Measurements from ENCODE around the gene CLK2.
"Not testable (repeated sequence)": the region's sequence is repeated elsewhere in the genome, so short reads cannot be mapped to it uniquely, and the experiment has no call there.

The CLK2 gene

GRCh38 chr1:155297384-155297783 is 24.1 kb upstream of the CLK2 start:
- no peak for DNase-seq (ENCODE audit: low read depth in 1 of 2, low spot score in 1 of 2)

DNA sequence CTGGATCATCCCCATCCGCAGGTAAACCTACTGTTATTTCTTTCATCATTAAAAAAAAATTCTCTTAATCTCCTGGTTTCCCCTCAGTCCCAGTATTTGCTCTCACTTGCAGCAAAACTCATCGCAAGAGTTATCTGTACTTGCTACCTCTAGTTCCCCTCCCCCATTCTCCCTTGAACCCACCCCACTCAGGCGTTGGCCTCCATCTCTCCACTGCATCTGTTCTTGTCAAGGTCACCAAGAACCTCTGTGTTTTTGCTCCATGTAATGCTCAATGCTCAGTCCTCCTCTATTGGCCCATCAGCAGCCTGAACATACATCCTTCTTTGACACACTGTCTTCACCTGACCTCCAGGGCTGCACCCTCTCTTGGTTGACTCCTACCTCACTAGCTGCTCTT is 23.4 kb upstream of the CLK2 start:
- DNase-seq (ENCODE audit: low read depth in 1 of 2, low spot score in 1 of 2): no peak

DNA sequence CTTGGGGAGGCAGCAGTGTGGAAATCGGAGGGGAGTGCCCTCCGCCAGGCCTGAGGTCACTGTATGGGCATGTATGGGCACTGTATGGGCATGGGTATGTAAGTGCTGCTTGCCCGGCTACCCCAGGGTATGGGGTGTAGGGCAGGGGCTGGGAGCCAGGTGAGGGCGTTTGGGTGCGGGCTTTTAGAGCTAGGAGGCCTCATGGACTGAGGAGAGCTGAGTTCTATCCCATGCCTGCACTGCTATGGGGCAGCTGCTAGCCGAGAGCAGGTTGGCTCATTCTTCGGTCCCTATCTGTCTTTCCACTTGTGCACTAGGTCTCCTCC is 22.6 kb upstream of the CLK2 start:
- DNase-seq (ENCODE audit: low read depth in 1 of 2, low spot score in 1 of 2): no peak

GRCh38 chr1:155295183-155295941 is 22.1 kb upstream of the CLK2 start:
- DNase-seq (ENCODE audit: low read depth in 1 of 2, low spot score in 1 of 2): no peak

- no peak for DNase-seq (ENCODE audit: low read depth in 1 of 2, low spot score in 1 of 2)
These were observed 21.3 kb upstream of the CLK2 start for GRCh38 chr1:155294520-155295182.

DNA sequence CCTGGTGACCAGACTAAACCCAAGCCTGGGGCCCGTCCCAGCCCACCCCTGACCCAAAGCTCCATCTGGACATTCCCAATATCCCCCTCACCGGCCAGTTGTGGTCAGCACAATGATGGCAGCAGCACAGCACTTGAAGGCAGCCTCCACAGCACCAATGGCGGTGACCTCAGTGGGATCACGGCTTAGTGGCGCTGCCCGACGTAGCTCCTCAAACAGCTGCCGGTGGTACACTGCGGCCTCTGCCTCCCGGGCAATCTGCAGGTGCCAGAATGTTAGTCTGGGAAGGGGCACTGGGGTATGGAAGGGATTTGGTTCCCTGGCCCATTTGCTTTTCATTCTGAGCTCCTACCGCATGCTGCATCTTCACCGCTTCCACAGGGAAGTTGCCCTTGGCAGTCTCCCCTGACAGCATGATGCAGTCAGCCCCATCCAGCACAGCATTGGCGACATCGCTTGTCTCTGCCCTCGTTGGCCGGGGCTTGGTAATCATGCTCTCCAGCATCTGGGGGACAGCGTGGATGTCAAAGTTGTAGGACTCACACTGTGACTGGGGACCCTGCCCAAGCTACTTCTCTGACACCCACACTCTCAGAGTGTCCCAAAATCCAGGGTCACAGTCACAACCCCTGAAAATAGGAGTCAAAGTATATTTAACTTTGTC is 19.9 kb upstream of the CLK2 start:
- no peak for DNase-seq (ENCODE audit: low read depth in 1 of 2, low spot score in 1 of 2)

DNA sequence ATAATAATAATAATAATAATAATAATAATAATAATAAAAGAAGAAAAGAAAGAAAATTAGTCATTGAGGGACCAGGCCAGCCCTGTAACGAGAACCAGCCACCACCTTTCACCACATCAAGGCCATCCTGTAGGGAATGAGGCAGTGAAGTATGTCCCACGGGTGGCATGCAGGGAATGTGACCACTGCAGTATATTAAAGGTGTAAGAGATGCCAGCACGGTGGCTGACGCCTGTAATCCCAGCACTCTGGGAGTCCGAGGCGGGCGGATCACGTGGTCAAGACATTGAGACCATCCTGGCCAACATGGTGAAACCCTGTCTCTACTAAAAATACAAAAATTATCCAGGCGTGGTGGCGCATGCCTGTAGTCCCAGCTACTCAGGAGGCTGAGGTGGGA is 17.7 kb upstream of the CLK2 start:
- DNase-seq (ENCODE audit: low read depth in 1 of 2, low spot score in 1 of 2): not testable (repeated sequence)

- no peak for DNase-seq (ENCODE audit: low read depth in 1 of 2, low spot score in 1 of 2)
These were observed 14.8 kb upstream of the CLK2 start for GRCh38 chr1:155287987-155288543.

DNA sequence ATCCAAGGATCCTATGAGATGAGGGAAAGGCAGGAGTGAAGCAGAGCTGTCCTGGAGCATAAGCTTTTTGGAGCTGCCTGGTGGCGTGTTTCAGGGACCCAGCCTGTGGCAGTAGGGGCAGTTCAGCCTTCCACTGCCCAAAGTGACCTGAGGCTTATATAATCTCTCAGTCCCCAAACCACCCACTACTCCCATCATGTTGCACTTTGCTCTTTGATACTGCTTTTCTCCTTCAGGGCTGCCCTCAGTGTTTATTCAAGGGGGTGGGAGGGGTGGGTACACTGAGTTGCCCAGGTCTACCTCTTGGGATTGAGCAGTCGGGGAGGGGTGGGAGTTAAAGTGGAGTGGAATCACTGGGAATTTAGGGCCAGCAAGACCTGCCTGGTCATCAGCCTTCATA is 13.2 kb upstream of the CLK2 start:
- DNase-seq (ENCODE audit: low read depth in 1 of 2, low spot score in 1 of 2): no peak

DNA sequence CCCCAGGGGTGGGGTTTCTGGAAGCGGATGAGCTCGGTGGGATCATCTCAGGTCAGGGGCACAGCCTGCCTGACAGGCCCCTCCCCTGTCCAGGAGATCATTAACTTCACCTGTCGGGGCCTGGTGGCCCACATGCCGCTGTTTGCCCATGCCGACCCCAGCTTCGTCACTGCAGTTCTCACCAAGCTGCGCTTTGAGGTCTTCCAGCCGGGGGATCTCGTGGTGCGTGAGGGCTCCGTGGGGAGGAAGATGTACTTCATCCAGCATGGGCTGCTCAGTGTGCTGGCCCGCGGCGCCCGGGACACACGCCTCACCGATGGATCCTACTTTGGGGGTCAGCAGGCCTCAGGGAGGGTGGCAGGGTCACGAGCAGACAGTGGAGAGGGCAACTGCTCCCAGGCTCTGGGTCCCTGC is 12.3 kb upstream of the CLK2 start:
- no peak for DNase-seq (ENCODE audit: low read depth in 1 of 2, low spot score in 1 of 2)

- no peak for DNase-seq (ENCODE audit: low read depth in 1 of 2, low spot score in 1 of 2)
These were observed 11.8 kb upstream of the CLK2 start for GRCh38 chr1:155285063-155285462.

- no peak for DNase-seq (ENCODE audit: low read depth in 1 of 2, low spot score in 1 of 2)
These were observed 11.2 kb upstream of the CLK2 start for GRCh38 chr1:155284476-155284875.

DNA sequence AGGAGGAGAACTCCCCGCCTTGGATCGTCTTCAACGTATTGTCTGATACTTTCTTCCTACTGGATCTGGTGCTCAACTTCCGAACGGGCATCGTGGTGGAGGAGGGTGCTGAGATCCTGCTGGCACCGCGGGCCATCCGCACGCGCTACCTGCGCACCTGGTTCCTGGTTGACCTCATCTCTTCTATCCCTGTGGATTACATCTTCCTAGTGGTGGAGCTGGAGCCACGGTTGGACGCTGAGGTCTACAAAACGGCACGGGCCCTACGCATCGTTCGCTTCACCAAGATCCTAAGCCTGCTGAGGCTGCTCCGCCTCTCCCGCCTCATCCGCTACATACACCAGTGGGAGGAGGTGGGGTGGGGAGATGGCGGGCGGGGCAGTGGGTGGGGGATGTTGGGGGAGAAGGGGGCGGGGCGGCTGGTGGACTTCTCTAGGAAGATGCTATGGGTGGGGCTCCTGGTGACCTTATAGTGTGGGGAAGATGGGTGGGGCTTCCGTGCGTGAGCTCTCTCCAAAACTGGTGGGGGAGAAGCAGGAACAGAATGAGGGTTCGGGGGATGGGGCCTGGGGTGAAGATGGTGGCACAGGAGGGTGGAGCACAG is 9.3 kb upstream of the CLK2 start:
- no peak for DNase-seq (ENCODE audit: low read depth in 1 of 2, low spot score in 1 of 2)

GRCh38 chr1:155279268-155279667 is 6.0 kb upstream of the CLK2 start:
- DNase-seq (ENCODE audit: low read depth in 1 of 2, low spot score in 1 of 2): no peak

DNA sequence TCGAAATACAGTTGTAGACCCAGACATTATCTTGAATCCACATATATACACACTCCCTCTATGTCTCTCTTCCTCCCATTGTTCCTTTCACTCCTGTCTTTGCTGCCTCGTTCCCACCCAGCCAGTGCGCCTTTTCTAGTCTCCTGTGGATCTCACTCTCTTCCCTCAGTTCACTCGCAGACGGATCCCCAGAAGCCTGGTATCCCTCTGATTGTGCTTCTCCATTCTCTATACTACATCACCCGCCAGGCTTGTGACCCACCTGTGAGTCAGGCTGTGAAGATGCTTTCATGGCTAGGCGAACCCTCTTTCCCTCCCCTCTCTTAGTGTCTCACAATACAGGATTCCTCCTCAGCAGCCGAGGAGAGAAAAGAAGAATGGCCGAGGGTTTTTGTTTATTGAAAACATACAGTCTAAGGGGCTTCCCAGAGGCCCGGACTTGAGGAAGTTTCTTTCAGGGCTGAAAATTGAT is 5.4 kb upstream of the CLK2 start:
- DNase-seq (ENCODE audit: low read depth in 1 of 2, low spot score in 1 of 2): no peak

DNA sequence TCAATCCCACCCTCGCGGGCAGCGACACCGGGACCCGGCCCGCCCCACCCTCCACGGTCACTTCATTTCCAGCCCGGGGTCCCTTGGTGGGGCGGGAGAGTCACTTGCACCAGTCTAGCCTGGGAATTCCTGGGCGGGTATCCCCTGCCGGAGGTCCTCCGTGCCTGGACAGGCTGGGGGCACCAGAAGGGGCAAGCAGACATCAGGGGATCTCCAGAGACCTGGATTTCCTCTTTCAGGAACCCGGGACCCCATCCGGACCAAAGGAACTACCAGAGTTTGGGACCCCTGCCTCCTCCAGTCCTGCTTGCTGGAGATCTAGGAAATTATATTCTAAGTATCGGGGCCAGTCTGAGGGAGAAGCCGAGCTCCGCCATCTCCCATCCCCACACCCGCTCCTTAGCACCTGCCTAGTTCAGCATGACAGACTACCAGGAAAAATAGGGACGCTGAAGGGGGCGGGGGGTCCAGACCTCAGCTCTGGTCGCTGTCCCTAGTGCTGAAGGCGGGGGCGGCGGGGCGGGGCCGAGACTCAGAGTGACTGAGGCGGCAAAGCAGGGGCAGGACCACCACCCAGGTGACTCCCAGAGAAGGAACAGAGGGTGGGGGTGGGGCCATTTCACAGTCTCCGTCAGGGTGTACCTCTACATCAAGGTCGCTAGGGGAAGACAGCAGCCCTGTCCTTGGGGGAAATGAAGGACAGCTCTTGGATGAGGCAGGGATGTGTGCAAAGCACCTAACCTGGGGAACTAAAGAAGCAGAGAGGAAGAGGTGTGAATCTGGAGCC is 4.8 kb upstream of the CLK2 start:
- peak; percentile 52 to 57 for DNase-seq (ENCODE audit: low read depth in 1 of 2, low spot score in 1 of 2)

DNA sequence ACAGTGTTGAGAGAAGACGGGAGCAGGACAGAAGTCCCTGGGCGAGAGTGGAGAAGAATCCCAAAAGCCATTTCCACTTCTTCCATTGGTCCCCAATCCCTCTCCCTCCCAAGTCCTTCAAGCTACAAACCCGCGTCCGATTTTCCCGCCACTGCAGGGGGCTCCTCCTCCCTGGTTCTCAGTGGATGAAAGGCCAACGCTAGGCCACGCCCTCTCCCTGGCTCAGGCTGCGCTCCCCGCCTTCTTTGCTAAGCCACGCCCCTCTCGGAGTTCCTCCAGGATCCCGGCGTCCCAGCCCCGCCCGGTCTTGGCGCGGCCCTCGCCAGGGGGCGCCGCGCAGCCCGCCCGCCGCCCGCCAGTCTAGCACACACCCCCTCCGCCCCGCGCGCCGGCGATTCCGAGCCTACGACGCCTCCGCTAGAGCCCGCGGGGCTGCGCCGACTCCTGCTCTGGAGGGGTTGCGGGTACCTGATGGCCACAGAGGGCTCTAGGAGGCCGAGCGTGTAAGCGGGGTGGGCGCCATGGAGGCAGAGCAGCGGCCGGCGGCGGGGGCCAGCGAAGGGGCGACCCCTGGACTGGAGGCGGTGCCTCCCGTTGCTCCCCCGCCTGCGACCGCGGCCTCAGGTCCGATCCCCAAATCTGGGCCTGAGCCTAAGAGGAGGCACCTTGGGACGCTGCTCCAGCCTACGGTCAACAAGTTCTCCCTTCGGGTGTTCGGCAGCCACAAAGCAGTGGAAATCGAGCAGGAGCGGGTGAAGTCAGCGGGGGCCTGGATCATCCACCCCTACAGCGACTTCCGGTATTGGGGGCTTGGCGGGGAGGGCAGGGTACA is 4.0 kb upstream of the CLK2 start, which contains the start of gene HCN3:
HCN3 (plus strand) TSS at position 394 of the 832 bp plus-strand sequence; CDS start at position 522, 128 bp downstream.
- DNase-seq (ENCODE audit: low read depth in 1 of 2, low spot score in 1 of 2): peak; percentile 87 to 95

GRCh38 chr1:155272466-155273342 is 600 bp downstream of the CLK2 start:
- no peak for DNase-seq (ENCODE audit: low read depth in 1 of 2, low spot score in 1 of 2)

- DNase-seq (ENCODE audit: low read depth in 1 of 2, low spot score in 1 of 2): no peak
These were observed 3.9 kb downstream of the CLK2 start for GRCh38 chr1:155269381-155269780.
